ENCODE results near the gene PREX1.

DNA sequence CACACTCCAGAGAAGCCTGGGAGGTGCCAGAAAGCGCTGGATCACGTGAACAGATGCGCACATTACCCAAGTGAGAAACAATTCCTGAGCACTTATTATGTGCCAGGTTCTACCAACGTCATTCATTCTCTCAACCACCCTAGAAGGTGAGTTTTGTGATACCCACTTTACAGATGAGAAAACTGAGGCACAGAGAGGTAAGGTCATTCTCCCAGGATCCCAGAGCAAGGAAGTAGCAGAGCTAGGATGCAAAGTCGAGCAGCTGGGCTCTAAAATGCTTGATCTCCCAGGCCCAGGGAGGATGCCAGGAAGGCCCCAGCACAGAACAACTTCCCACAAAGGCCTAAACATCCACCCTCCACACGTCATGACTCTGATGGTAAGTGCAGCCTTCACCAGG is 85.6 kb downstream of the PREX1 start:
- TF ChIP-seq, protein P1, sequence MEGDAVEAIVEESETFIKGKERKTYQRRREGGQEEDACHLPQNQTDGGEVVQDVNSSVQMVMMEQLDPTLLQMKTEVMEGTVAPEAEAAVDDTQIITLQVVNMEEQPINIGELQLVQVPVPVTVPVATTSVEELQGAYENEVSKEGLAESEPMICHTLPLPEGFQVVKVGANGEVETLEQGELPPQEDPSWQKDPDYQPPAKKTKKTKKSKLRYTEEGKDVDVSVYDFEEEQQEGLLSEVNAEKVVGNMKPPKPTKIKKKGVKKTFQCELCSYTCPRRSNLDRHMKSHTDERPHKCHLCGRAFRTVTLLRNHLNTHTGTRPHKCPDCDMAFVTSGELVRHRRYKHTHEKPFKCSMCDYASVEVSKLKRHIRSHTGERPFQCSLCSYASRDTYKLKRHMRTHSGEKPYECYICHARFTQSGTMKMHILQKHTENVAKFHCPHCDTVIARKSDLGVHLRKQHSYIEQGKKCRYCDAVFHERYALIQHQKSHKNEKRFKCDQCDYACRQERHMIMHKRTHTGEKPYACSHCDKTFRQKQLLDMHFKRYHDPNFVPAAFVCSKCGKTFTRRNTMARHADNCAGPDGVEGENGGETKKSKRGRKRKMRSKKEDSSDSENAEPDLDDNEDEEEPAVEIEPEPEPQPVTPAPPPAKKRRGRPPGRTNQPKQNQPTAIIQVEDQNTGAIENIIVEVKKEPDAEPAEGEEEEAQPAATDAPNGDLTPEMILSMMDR (IDR thresholded peaks at IDR 0.05) = no peak
- no peak for TF ChIP-seq POLR2A (IDR thresholded peaks at IDR 0.05)

All from ovary (tissue), 3 donors.